ENCODE measurements around the gene TMPRSS15.
A peak's percentile ranks its signal among the peaks of the same experiment; 100 is the strongest.

Gene TMPRSS15

DNA sequence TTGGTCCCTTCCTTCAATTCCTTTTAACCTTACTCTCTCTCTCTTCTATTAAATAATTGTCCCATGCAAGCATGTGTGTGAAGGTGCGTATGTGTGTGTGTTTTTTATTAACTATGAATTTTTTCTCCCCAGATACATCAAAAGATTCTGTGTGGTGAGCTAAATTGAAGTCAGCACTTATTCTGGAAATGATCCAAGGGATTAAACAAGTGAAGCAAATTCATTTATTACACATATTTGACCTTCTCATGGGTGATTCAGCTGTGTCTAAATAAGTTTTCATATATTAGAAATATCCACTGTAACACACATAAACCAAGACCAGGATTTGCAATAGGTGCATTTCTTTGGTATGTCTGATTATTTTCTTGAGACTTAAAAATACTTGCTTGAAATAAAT lies 134.7 kb downstream of the TMPRSS15 start:
- TF ChIP-seq, protein P1, sequence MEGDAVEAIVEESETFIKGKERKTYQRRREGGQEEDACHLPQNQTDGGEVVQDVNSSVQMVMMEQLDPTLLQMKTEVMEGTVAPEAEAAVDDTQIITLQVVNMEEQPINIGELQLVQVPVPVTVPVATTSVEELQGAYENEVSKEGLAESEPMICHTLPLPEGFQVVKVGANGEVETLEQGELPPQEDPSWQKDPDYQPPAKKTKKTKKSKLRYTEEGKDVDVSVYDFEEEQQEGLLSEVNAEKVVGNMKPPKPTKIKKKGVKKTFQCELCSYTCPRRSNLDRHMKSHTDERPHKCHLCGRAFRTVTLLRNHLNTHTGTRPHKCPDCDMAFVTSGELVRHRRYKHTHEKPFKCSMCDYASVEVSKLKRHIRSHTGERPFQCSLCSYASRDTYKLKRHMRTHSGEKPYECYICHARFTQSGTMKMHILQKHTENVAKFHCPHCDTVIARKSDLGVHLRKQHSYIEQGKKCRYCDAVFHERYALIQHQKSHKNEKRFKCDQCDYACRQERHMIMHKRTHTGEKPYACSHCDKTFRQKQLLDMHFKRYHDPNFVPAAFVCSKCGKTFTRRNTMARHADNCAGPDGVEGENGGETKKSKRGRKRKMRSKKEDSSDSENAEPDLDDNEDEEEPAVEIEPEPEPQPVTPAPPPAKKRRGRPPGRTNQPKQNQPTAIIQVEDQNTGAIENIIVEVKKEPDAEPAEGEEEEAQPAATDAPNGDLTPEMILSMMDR (IDR thresholded peaks at IDR 0.05; ENCODE audit: insufficient read depth, missing control alignments), result no peak
- no peak for DNase-seq (ENCODE audit: insufficient read length, low spot score)

DNA sequence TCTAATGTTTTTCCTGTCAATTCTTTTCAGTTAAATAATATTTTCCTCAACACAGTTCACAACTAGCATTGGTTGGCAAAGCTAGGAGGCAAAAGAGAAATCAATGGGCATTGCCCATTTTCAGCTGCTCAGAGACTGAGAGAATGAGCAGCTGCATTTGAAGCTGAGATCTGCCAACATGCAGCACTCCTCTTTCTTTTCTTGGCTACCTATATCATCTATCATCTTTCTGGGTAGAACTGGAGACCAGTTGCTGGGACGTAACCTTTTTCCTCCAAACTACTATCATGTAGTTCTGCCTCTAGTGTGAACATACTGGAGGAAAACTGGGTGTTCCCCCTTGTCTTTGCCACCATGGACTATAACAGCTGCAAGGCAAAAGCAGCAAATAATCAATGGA lies 136.1 kb downstream of the TMPRSS15 start:
- FAIRE-seq, result no peak
- TF ChIP-seq, protein P1 (IDR thresholded peaks at IDR 0.05; ENCODE audit: insufficient read depth, missing control alignments), result no peak
- no peak for DNase-seq (ENCODE audit: insufficient read length, low spot score)

More for the DNA sequence above, 134.7 kb downstream of the TMPRSS15 start:
- no peak for FAIRE-seq

DNA sequence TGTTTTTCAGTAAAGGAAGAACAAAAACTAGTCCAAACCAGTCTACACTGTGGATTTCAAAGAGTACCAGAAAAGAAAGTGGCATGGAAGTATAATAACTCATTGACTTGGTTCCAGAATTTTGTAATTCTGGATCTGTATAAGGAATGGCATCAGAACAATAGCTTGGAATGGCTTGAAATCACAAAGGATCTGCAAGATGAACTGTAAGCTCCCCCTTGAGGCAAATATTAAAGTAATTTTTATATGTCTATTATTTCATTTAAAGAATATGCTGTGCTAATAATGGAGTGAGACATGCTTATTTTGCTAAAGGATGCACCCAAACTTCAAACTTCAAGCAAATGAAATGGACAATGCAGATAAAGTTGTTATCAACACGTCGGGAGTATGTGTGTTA lies 137.6 kb downstream of the TMPRSS15 start:
- TF ChIP-seq, protein P1 (IDR thresholded peaks at IDR 0.05; ENCODE audit: insufficient read depth, missing control alignments), result peak; percentile 25
- DNase-seq (ENCODE audit: insufficient read length, low spot score), result no peak
- FAIRE-seq, result no peak

DNA sequence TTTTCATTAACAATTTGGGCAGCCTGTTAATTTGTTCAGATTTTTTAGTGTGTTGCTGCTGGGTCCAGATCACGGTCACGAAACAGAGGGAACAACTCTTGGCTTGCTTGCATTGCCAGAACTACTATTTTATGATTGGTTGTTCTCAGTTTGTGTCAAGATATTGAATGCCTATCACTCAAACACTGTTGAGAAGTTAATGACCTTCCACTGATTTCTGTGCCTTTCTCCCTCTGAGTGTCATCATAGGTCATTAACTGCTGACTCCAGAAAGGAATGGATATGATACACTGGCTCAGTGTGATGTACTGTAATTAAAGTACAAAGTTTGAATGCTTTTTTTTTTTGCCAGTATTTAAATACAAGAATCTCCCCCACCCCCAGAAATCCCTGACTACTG lies 149.8 kb downstream of the TMPRSS15 start:
- DNase-seq (ENCODE audit: insufficient read length, low spot score), result no peak
- TF ChIP-seq, protein P1 (IDR thresholded peaks at IDR 0.05; ENCODE audit: insufficient read depth, missing control alignments), result no peak
- FAIRE-seq, result no peak

DNA sequence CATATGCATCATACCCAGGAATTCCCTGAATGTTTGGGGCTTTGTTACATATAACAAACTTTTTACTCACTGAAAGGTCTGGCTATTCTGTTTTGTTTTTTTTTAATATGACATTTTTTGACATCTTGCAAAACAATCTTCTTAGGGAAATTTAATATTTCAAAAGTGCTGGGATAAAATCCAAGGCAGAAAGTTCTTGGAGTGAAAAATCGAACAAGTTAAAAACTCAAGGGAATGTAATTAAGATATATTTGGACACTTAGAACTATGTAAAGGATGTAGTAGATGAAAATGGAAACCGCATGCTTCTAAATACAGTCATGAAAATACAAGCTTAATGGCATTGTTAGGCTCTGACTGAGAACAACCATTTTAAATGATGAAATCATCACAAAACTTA lies 150.4 kb downstream of the TMPRSS15 start:
- FAIRE-seq (no peak), DNase-seq (ENCODE audit: insufficient read length, low spot score) (no peak)
- TF ChIP-seq, protein P1 (IDR thresholded peaks at IDR 0.05; ENCODE audit: insufficient read depth, missing control alignments), result no peak

DNA sequence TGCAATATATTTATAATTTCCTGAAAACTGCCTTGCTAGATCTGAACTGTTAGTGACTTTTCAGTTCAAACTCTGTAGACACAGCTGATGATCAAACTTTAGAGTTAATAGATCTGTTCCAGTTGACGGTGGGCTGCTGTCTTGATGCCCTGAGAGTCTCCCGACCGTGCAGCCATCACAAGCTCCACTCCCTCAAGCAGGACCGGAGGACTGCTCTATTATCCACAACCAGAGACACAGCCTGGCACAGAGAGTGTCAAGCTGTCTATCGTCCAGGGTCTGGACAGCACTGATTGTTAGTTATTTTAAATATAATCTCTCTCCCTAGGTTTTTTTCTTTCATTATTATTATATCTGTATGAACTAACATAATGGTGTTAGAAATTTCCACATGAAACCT lies 150.9 kb downstream of the TMPRSS15 start:
- DNase-seq (ENCODE audit: insufficient read length, low spot score) (no peak), FAIRE-seq (no peak)
- TF ChIP-seq, protein P1 (IDR thresholded peaks at IDR 0.05; ENCODE audit: insufficient read depth, missing control alignments), result no peak

DNA sequence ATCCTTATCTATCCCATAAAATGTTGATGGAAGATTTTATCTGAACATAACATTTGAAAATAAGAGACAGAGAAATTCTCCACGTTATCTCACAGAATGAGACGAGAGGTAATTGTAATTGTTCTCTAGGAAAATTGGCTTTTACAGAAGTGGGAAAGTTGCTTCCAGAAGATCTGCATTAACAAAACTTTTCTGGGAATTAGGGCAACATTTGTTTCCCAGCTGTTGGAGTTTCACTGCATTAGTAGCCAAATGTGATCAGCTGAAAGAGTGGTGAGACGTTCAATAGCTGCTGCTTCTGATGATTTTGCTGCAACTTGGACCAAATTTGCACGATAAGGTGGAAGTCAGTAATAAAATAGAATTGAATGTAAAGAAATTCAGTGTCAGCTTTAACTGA lies 151.3 kb downstream of the TMPRSS15 start:
- TF ChIP-seq, protein P1 (IDR thresholded peaks at IDR 0.05; ENCODE audit: insufficient read depth, missing control alignments), result no peak
- DNase-seq (ENCODE audit: insufficient read length, low spot score), result no peak
- no peak for FAIRE-seq

Measured in D721Med (cell line).